Endothelial cell of umbilical vein (primary cell): Measurements from ENCODE around the gene GAK. TPM values are rescaled to one million over a fixed set of nuclear protein-coding genes. Genes with fewer than 3 reads are reported as not detected.

Experiments
- BruUV-seq: library from RNA; stranded (reverse); fragments of 400-500 nt; replicated peaks from 2 replicates; lab custom pipeline; 2021; lab: Mats Ljungman, UMichigan
- CTCF ChIA-PET: fragments of 300-600, 350-600 bp; sonication (Branson Sonifier 250); formaldehyde crosslinking; loops from one replicate; lab custom pipeline; 2021; ENCODE audit warnings: antibody characterized with exemption, inconsistent platforms; lab: Charles Lee
- POLR2A ChIA-PET: fragments of 300-600, 350-600 bp; sonication (Branson Sonifier 250); formaldehyde crosslinking; loops from one replicate; lab custom pipeline; 2021; ENCODE audit warnings: antibody characterized with exemption, inconsistent platforms; lab: Charles Lee
- DNase-seq: peaks from one replicate; pipeline ENCODE4 v3.0.0-alpha.2; 2011; ENCODE audit warnings: low read depth, low spot score
- FAIRE-seq: peaks from 2 replicates; lab custom pipeline; 2011; peaks lifted over from hg19 to GRCh38; lab: Jason Lieb, UNC
- H2AFZ ChIP-seq: 2 replicates; pipeline ENCODE4 v1.6.0; 2012; ENCODE audit warnings: low read depth, low read length, control low read depth, inconsistent platforms
- H3K27ac ChIP-seq: 2 replicates; pipeline ENCODE4 v1.5.1; 2011; ENCODE audit warnings: low read depth, mild to moderate bottlenecking, control low read depth, low read length, moderate library complexity; ENCODE audit not compliant: insufficient read depth
- H3K27me3 ChIP-seq, 2 experiments: 2 replicates each; pipeline versions ENCODE4 v1.6.0 to v1.6.1; 2011; ENCODE audit warnings: low read length in 2 of 2, mixed read lengths in 1 of 2; ENCODE audit not compliant: control insufficient read depth in 2 of 2, insufficient read depth in 2 of 2
- H3K36me3 ChIP-seq, 2 experiments: 2 replicates in 1 of 2; 3 replicates in 1 of 2; pipeline ENCODE4 v1.5.1; 2011; ENCODE audit warnings: low read length in 2 of 2, mild to moderate bottlenecking in 1 of 2, moderate library complexity in 1 of 2; ENCODE audit not compliant: control insufficient read depth in 2 of 2, insufficient read depth in 2 of 2; ENCODE audit errors: extremely low read depth in 1 of 2
- H3K4me1 ChIP-seq: 3 replicates; pipeline ENCODE4 v1.5.1; 2011; ENCODE audit warnings: mild to moderate bottlenecking, low read length; ENCODE audit not compliant: control insufficient read depth, insufficient read depth; ENCODE audit errors: extremely low read depth
- H3K4me2 ChIP-seq: 2 replicates; pipeline ENCODE4 v1.6.1; 2011; ENCODE audit warnings: low read length, control low read depth, mixed read lengths; ENCODE audit not compliant: insufficient read depth
- H3K4me3 ChIP-seq, 3 experiments: fragments of 200-600 bp in 1 of 3; sonication (generic), shearing (Covaris generic) in 1 of 3; replicated peaks in 1 of 3; 2 replicates each; pipeline ENCODE4 v1.5.1; 2011 to 2016; ENCODE audit warnings: control low read depth in 3 of 3, low read length in 3 of 3, mild to moderate bottlenecking in 2 of 3, inconsistent platforms in 1 of 3, low read depth in 1 of 3, moderate library complexity in 1 of 3; ENCODE audit not compliant: insufficient read depth in 1 of 3
- H3K79me2 ChIP-seq: 2 replicates; pipeline ENCODE4 v1.6.0; 2012; ENCODE audit warnings: low read length, inconsistent platforms; ENCODE audit not compliant: control insufficient read depth, insufficient read depth
- H3K9ac ChIP-seq: replicated peaks from 2 replicates; pipeline ENCODE3; 2011; ENCODE audit warnings: low read length, control low read depth; ENCODE audit not compliant: insufficient read depth; ENCODE audit errors: extremely low read depth
- H3K9me1 ChIP-seq: replicated peaks from 3 replicates; pipeline ENCODE4 v1.6.0; 2011; ENCODE audit warnings: mild to moderate bottlenecking, low read length; ENCODE audit not compliant: control insufficient read depth, insufficient read depth; ENCODE audit errors: extremely low read depth
- H3K9me3 ChIP-seq: replicated peaks from 2 replicates; pipeline ENCODE4 v1.5.1; 2012; ENCODE audit warnings: low read length, inconsistent platforms; ENCODE audit not compliant: control insufficient read depth, insufficient read depth
- H4K20me1 ChIP-seq: replicated peaks from 2 replicates; pipeline ENCODE3; 2011; ENCODE audit warnings: mild to moderate bottlenecking, low read length; ENCODE audit not compliant: control insufficient read depth, insufficient read depth; ENCODE audit errors: extremely low read depth
- EZH2 ChIP-seq: IDR thresholded peaks from 2 replicates; pipeline ENCODE4 v1.6.1; 2012; ENCODE audit warnings: borderline replicate concordance, low read depth, mild to moderate bottlenecking, moderate library complexity, low read length, inconsistent platforms; ENCODE audit not compliant: severe bottlenecking
- FOS ChIP-seq: IDR thresholded peaks from 2 replicates; pipeline ENCODE4 v1.6.1; 2011; ENCODE audit warnings: mild to moderate bottlenecking, low read length, moderate library complexity, borderline replicate concordance; ENCODE audit not compliant: insufficient read depth
- GATA2 ChIP-seq: IDR thresholded peaks from 2 replicates; pipeline ENCODE4 v1.7.0; 2011; ENCODE audit warnings: low read depth, mild to moderate bottlenecking, moderate library complexity, mixed read lengths, low read length; ENCODE audit not compliant: insufficient read length, insufficient read depth
- JUN ChIP-seq: IDR thresholded peaks from 2 replicates; pipeline ENCODE4 v1.6.1; 2011; ENCODE audit warnings: borderline replicate concordance, low read depth; ENCODE audit not compliant: insufficient read length, insufficient read depth
- MYC ChIP-seq: IDR thresholded peaks from one replicate; pipeline ENCODE4 v1.6.1; 2011; ENCODE audit warnings: mild to moderate bottlenecking, low read depth, low read length
- POLR2A ChIP-seq: IDR thresholded peaks from 2 replicates; pipeline ENCODE4 v1.6.1; 2012; ENCODE audit warnings: low read depth, mild to moderate bottlenecking, control low read depth, low read length
- POLR2AphosphoS5 ChIP-seq: IDR thresholded peaks from 2 replicates; pipeline ENCODE4 v1.6.1; 2012; ENCODE audit warnings: low read depth, mild to moderate bottlenecking, control low read depth, low read length, moderate library complexity; ENCODE audit not compliant: insufficient read depth
- dilution Hi-C: fragments of 300-500 bp; cut with MboI; formaldehyde crosslinking; loops from one replicate; pipeline ENCODE4 v1.15.0; 2019; ENCODE audit warnings: low sequenced_read_pairs; ENCODE audit not compliant: extremely low pct_ligation_motif_present
- intact Hi-C: fragments of 100-400 bp; cut with micrococcal nuclease; formaldehyde crosslinking; loops from one replicate; pipeline ENCODE4 v1.10.0; 2022
- polyA plus RNA-seq, 4 experiments: library from polyadenylated mRNA; depleted of rRNA in 3 of 4; stranded (reverse) in 3 of 4; unstranded in 1 of 4; fragments of >200 nt; gene quantifications; 2 replicates each; pipeline versions ENCODE4 v1.2.1 to v1.2.3, GENCODE V29; 2011 to 2012; ENCODE audit warnings: missing spikeins in 1 of 4
- total RNA-seq: library from RNA; stranded (reverse); gene quantifications from 2 replicates; pipeline ENCODE4 v1.2.3, GENCODE V29; 2021
- TF ChIP-seq, protein P1 (sequence below): IDR thresholded peaks from 2 replicates; pipeline ENCODE4 v1.6.1; 2011; ENCODE audit not compliant: insufficient read depth, insufficient read length
- TF ChIP-seq, protein P2 (sequence below), 2 donors: IDR thresholded peaks; 1 replicate in 1 of 2; 2 replicates in 1 of 2; pipeline ENCODE4 v1.5.1; 2011; ENCODE audit warnings: low read length in 2 of 2, mild to moderate bottlenecking in 2 of 2, moderate library complexity in 2 of 2, control low read depth in 1 of 2, inconsistent platforms in 1 of 2, low read depth in 1 of 2; ENCODE audit not compliant: insufficient read depth in 1 of 2; ENCODE audit errors: extremely low read depth in 1 of 2

Gene GAK
- total and polyA plus RNA-seq, 2 donors (not counting 3 experiments of a cell fraction or from before 2014, with no cell fraction given) = 49.6 to 109 TPM

DNA sequence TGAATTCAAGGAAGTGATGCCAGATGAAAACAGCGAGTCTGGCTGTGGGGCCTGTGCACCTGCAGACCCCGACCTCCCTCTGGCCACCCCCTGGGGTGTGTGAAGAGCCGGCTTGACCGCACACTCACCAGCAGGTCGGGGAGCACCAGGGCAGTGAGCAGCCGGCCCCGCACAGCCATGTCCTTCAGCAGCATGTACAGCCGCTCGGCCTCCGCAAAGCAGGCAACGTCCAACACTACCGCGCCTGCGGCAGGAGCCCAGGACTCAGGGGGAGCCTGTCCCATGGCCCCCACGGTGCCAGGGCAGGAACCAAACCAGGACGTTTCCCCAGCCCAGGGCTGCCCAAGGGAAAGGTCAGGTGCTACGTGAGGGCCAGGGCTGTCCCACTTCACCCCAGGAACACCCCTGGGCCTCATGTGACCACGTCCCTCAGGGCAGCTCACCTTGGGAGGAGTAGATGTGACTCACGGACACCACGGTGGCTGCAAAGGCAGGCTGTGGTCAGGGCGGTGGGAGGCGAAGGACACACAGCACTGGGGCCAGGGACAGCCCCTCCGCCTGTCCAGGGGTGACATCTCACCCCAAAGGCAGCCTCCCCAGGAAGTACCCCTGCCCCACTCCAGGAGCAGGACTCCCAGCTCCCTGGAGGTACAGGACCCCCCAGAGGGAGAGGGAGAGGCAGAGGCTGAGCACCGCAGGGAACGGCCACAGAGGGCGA lies 33.1 kb upstream of the GAK start:
- Histone ChIP-seq H3K4me2 (no peak overlapping the region), H3K27me3 (no peaks in the 10 kb centered on the region), H3K9me3 (no peaks in the 10 kb centered on the region), H3K4me3 (no peak overlapping the region), H2AFZ (no peak overlapping the region), H3K9ac (no peak overlapping the region), H3K27ac (no peak overlapping the region), H3K36me3 (peaks cover 0 to 26% of the 10 kb centered on the region in 2 experiments), H3K9me1 (no peaks in the 10 kb centered on the region), H3K4me1 (no peaks in the 10 kb centered on the region), H4K20me1 (no peaks in the 10 kb centered on the region), H3K79me2 (no peaks in the 10 kb centered on the region)
- intact Hi-C loops = no loop called here
- DNase-seq (no peak), FAIRE-seq (no peak)
- TF ChIP-seq MYC (no peak), POLR2AphosphoS5 (no peak), POLR2A (no peak), GATA2 (no peak), FOS (no peak), JUN (no peak), EZH2 (no peak)
- TF ChIP-seq, protein P1, sequence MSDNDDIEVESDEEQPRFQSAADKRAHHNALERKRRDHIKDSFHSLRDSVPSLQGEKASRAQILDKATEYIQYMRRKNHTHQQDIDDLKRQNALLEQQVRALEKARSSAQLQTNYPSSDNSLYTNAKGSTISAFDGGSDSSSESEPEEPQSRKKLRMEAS = no peak
- TF ChIP-seq, protein P2, sequence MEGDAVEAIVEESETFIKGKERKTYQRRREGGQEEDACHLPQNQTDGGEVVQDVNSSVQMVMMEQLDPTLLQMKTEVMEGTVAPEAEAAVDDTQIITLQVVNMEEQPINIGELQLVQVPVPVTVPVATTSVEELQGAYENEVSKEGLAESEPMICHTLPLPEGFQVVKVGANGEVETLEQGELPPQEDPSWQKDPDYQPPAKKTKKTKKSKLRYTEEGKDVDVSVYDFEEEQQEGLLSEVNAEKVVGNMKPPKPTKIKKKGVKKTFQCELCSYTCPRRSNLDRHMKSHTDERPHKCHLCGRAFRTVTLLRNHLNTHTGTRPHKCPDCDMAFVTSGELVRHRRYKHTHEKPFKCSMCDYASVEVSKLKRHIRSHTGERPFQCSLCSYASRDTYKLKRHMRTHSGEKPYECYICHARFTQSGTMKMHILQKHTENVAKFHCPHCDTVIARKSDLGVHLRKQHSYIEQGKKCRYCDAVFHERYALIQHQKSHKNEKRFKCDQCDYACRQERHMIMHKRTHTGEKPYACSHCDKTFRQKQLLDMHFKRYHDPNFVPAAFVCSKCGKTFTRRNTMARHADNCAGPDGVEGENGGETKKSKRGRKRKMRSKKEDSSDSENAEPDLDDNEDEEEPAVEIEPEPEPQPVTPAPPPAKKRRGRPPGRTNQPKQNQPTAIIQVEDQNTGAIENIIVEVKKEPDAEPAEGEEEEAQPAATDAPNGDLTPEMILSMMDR (IDR thresholded peaks at IDR 0.05; ENCODE audit: extremely low read depth in 1 of 2, insufficient read depth in 1 of 2, low read depth in 1 of 2, low read length in 2 of 2) = no peak
- ChIA-PET POLR2A (no interaction called here), CTCF (no interaction called here)
- BruUV-seq = no TSS peak
- dilution Hi-C loops = no loop called here
